OCI-LY7 (cell line): ENCODE data around the gene SIM1. TPM values are rescaled to one million over a fixed set of nuclear protein-coding genes. Genes with fewer than 3 reads are reported as not detected.
"Not testable (repeated sequence)": the region's sequence is repeated elsewhere in the genome, so short reads cannot be mapped to it uniquely, and the experiment has no call there.

ENCODE experiments used
- BruUV-seq: library from RNA; stranded (reverse); fragments of 400-500 nt; replicated peaks from 2 replicates; lab custom pipeline; 2021; lab: Mats Ljungman, UMichigan
- CTCF ChIA-PET: fragments of 300-600 bp; sonication (Branson Sonifier 250); formaldehyde crosslinking; loops from one replicate; lab custom pipeline; 2022; ENCODE audit warnings: antibody characterized with exemption; ENCODE audit not compliant: unreplicated experiment; lab: Charles Lee
- POLR2A ChIA-PET: fragments of 300-600 bp; sonication (Branson Sonifier 250); formaldehyde crosslinking; loops from one replicate; lab custom pipeline; 2022; ENCODE audit warnings: antibody characterized with exemption; lab: Charles Lee
- DNase-seq: peaks from one replicate; pipeline ENCODE4 v3.0.0-alpha.2; 2015; ENCODE audit warnings: low spot score
- H2AFZ ChIP-seq: fragments of 200-600 bp; sonication (generic), shearing (Covaris generic); 2 replicates; pipeline ENCODE4 v1.6.1; 2014; ENCODE audit warnings: mild to moderate bottlenecking, antibody characterized with exemption, low read length, moderate library complexity
- H3K27ac ChIP-seq: fragments of 200-600 bp; sonication (generic); 2 replicates; pipeline ENCODE4 v1.5.1; 2014; ENCODE audit warnings: mixed run types, low read depth, mild to moderate bottlenecking, moderate library complexity, low read length, inconsistent platforms; ENCODE audit not compliant: poor library complexity, severe bottlenecking
- H3K36me3 ChIP-seq: fragments of 200-600 bp; sonication (generic); 2 replicates; pipeline ENCODE4 v1.6.1; 2014; ENCODE audit warnings: mild to moderate bottlenecking, antibody characterized with exemption, low read length, moderate library complexity, mixed read lengths; ENCODE audit not compliant: insufficient read depth
- H3K4me1 ChIP-seq: fragments of 200-600 bp; sonication (generic); 2 replicates; pipeline ENCODE4 v1.5.1; 2014; ENCODE audit warnings: mild to moderate bottlenecking, low read length; ENCODE audit not compliant: insufficient read depth, poor library complexity, severe bottlenecking
- H3K4me2 ChIP-seq: fragments of 200-600 bp; sonication (generic); 2 replicates; pipeline ENCODE4 v1.6.1; 2014; ENCODE audit warnings: mild to moderate bottlenecking, low read length
- H3K4me3 ChIP-seq: fragments of 200-600 bp; sonication (generic); 2 replicates; pipeline ENCODE4 v1.5.1; 2014; ENCODE audit warnings: mild to moderate bottlenecking, low read depth, low read length; ENCODE audit not compliant: poor library complexity, severe bottlenecking
- H3K79me2 ChIP-seq: fragments of 200-600 bp; sonication (generic); 2 replicates; pipeline ENCODE4 v1.6.1; 2016; ENCODE audit warnings: low read depth, mild to moderate bottlenecking, low read length, moderate library complexity, mixed read lengths; ENCODE audit not compliant: insufficient read depth
- H3K9me2 ChIP-seq: fragments of 200-600 bp; sonication (generic); 2 replicates; pipeline ENCODE4 v1.6.1; 2016; ENCODE audit warnings: mild to moderate bottlenecking, low read length, mixed read lengths; ENCODE audit not compliant: insufficient read depth
- H3K9me3 ChIP-seq: fragments of 200-600 bp; sonication (generic); 2 replicates; pipeline ENCODE4 v1.6.1; 2014; ENCODE audit warnings: mild to moderate bottlenecking, mixed run types, low read length, mixed read lengths
- H4K20me1 ChIP-seq: fragments of 200-600 bp; sonication (generic); 2 replicates; pipeline ENCODE4 v1.6.1; 2014; ENCODE audit warnings: mild to moderate bottlenecking, antibody characterized with exemption, low read length, moderate library complexity, mixed read lengths; ENCODE audit not compliant: insufficient read depth
- CTCF ChIP-seq: fragments of 200-600 bp; sonication (generic); conservative IDR thresholded peaks from 2 replicates; pipeline ENCODE4 v1.5.1; 2014; ENCODE audit warnings: mild to moderate bottlenecking, antibody characterized with exemption, low read length, moderate library complexity, mixed read lengths
- EZH2phosphoT487 ChIP-seq: fragments of 200-600 bp; sonication (generic); IDR thresholded peaks from 2 replicates; pipeline ENCODE4 v1.6.1; 2018; ENCODE audit warnings: low read depth, borderline replicate concordance, mild to moderate bottlenecking, mixed run types, antibody characterized with exemption, low read length, moderate library complexity, mixed read lengths
- intact Hi-C: fragments of 100-400 bp; cut with micrococcal nuclease; formaldehyde crosslinking; loops from one replicate; pipeline ENCODE4 v1.10.0; 2022; ENCODE audit not compliant: unreplicated experiment
- total RNA-seq, 2 experiments: library from RNA; depleted of rRNA in 1 of 2; stranded (reverse); fragments of >200 nt in 1 of 2; shearing (Covaris generic) in 1 of 2; gene quantifications; 2 replicates each; pipeline ENCODE4 v1.2.3, GENCODE V29; 2014 to 2022

The SIM1 gene
- total RNA-seq, 2 experiments from 2014 or later, result not detected

GRCh38 chr6:100363651-100364050 is 101.1 kb downstream of the SIM1 start:
- Histone ChIP-seq H3K4me2 (no peak overlapping the region), H3K36me3 (no peaks in the 10 kb centered on the region), H2AFZ (no peak overlapping the region), H3K4me1 (no peaks in the 10 kb centered on the region), H4K20me1 (no peaks in the 10 kb centered on the region), H3K9me3 (no peaks in the 10 kb centered on the region), H3K79me2 (no peaks in the 10 kb centered on the region), H3K9me2 (no peaks in the 10 kb centered on the region), H3K4me3 (no peak overlapping the region), H3K27ac (no peak overlapping the region)
- intact Hi-C loops, result no loop called here
- CTCF ChIA-PET, result no interaction called here
- POLR2A ChIA-PET, result no interaction called here
- no peak for TF ChIP-seq EZH2phosphoT487
- BruUV-seq, result no TSS peak
- no peak for DNase-seq

- CTCF ChIA-PET, H3K4me2 ChIP-seq, H3K27ac ChIP-seq, H2AFZ ChIP-seq, DNase-seq, H4K20me1 ChIP-seq, H3K9me3 ChIP-seq, H3K4me3 ChIP-seq, H3K4me1 ChIP-seq, H3K79me2 ChIP-seq, BruUV-seq, intact Hi-C loops, H3K36me3 ChIP-seq, H3K9me2 ChIP-seq: not testable (repeated sequence)
- POLR2A ChIA-PET, result interaction anchor here (0.7 kb wide), 1 partner anchor 126 kb away, joined by 3 read pairs; no protein-coding TSS in a partner anchor
Measured at GRCh38 chr6:100354736-100355641, 109.7 kb downstream of the SIM1 start.

GRCh38 chr6:100353276-100354015 is 111.3 kb downstream of the SIM1 start:
- no peaks in the 10 kb centered on the region for H4K20me1 ChIP-seq
- H2AFZ ChIP-seq, result no peak overlapping the region
- H3K4me1 ChIP-seq, result no peaks in the 10 kb centered on the region
- no TSS peak for BruUV-seq
- H3K79me2 ChIP-seq, result no peaks in the 10 kb centered on the region
- H3K9me3 ChIP-seq, result no peaks in the 10 kb centered on the region
- H3K9me2 ChIP-seq, result no peaks in the 10 kb centered on the region
- H3K4me2 ChIP-seq, result no peak overlapping the region
- intact Hi-C loops, result no loop called here
- ChIA-PET CTCF (no interaction called here), POLR2A (interaction anchor here (1.0 kb wide), 1 partner anchor 9 kb away, joined by 4 read pairs; no protein-coding TSS in a partner anchor)
- no peak for TF ChIP-seq EZH2phosphoT487
- no peak for TF ChIP-seq CTCF
- DNase-seq, result no peak
- no peak overlapping the region for H3K27ac ChIP-seq
- H3K36me3 ChIP-seq, result no peaks in the 10 kb centered on the region
- H3K4me3 ChIP-seq, result no peak overlapping the region
